PC-9 (cell line): ENCODE results near the gene MTHFD1L. TPM values are rescaled to one million over a fixed set of nuclear protein-coding genes. Genes with fewer than 3 reads are reported as not detected.

Experiments
- BruUV-seq: library from RNA; stranded (reverse); fragments of 400-500 nt; replicated peaks from 2 replicates; lab custom pipeline; 2021; lab: Mats Ljungman, UMichigan
- CTCF ChIA-PET: fragments of 300-600 bp; sonication (Branson Sonifier 250); formaldehyde crosslinking; loops from one replicate; lab custom pipeline; 2022; ENCODE audit warnings: antibody characterized with exemption; lab: Charles Lee
- POLR2A ChIA-PET: fragments of 300-600 bp; sonication (Branson Sonifier 250); formaldehyde crosslinking; loops from one replicate; lab custom pipeline; 2022; ENCODE audit warnings: antibody characterized with exemption; ENCODE audit not compliant: unreplicated experiment; lab: Charles Lee
- DNase-seq, 2 experiments: peaks; one replicate each; pipeline versions ENCODE4 v3.0.0 to v3.0.0-alpha.2; 2015 to 2022; ENCODE audit warnings: mixed read lengths in 1 of 2
- H2AFZ ChIP-seq: fragments of 200-600 bp; sonication (generic); 2 replicates; pipeline ENCODE4 v1.8.1; 2017; ENCODE audit warnings: antibody characterized with exemption
- H3F3A ChIP-seq: fragments of 200-600 bp; sonication (generic); 2 replicates; pipeline ENCODE4 v1.8.1; 2017; ENCODE audit warnings: antibody characterized with exemption, mild to moderate bottlenecking, low read depth; ENCODE audit not compliant: insufficient read depth
- H3K27ac ChIP-seq: fragments of 200-600 bp; sonication (generic); 2 replicates; pipeline ENCODE4 v1.6.1; 2016; ENCODE audit warnings: mixed run types
- H3K27me3 ChIP-seq: fragments of 200-600 bp; sonication (generic); 2 replicates; pipeline ENCODE4 v1.6.1; 2016; ENCODE audit warnings: low read depth, mixed run types; ENCODE audit not compliant: insufficient read depth
- H3K36me3 ChIP-seq: fragments of 200-600 bp; sonication (generic); 2 replicates; pipeline ENCODE4 v1.6.1; 2016; ENCODE audit warnings: low read depth, mixed run types
- H3K4me1 ChIP-seq: fragments of 200-600 bp; sonication (generic); replicated peaks from 2 replicates; pipeline ENCODE4 v1.6.1; 2016; ENCODE audit warnings: mixed run types; ENCODE audit not compliant: insufficient read depth
- H3K4me2 ChIP-seq: fragments of 200-600 bp; sonication (generic); 2 replicates; pipeline ENCODE4 v1.6.1; 2017; ENCODE audit warnings: mixed run types
- H3K4me3 ChIP-seq: fragments of 200-600 bp; sonication (generic); 2 replicates; pipeline ENCODE4 v1.6.1; 2016; ENCODE audit warnings: mixed run types
- H3K79me2 ChIP-seq: fragments of 200-600 bp; sonication (generic); 2 replicates; pipeline ENCODE4 v1.6.1; 2017; ENCODE audit warnings: low read depth, mixed run types
- H3K9me2 ChIP-seq: fragments of 200-600 bp; sonication (generic); 2 replicates; pipeline ENCODE4 v1.8.1; 2017; ENCODE audit warnings: mild to moderate bottlenecking; ENCODE audit not compliant: insufficient read depth
- H3K9me3 ChIP-seq: fragments of 200-600 bp; sonication (generic); 2 replicates; pipeline ENCODE4 v1.8.1; 2016; ENCODE audit warnings: low read depth; ENCODE audit not compliant: insufficient read depth
- H4K20me1 ChIP-seq: fragments of 200-600 bp; sonication (generic); 2 replicates; pipeline ENCODE4 v1.8.1; 2017; ENCODE audit not compliant: insufficient read depth
- EZH2 ChIP-seq: fragments of 200-600 bp; sonication (generic); IDR thresholded peaks from 2 replicates; pipeline ENCODE4 v1.8.0; 2017; ENCODE audit warnings: antibody characterized with exemption, low read depth
- intact Hi-C: fragments of 100-400 bp; cut with micrococcal nuclease; formaldehyde crosslinking; loops from one replicate; pipeline ENCODE4 v1.10.0; 2022; ENCODE audit not compliant: unreplicated experiment
- total RNA-seq: library from RNA; stranded (reverse); gene quantifications from 2 replicates; pipeline ENCODE4 v1.2.3, GENCODE V29; 2021
- TF ChIP-seq, protein P1 (sequence below): fragments of 200-600 bp; sonication (generic); conservative IDR thresholded peaks from 2 replicates; pipeline ENCODE4 v1.6.1; 2017; ENCODE audit warnings: mixed run types, antibody characterized with exemption, mild to moderate bottlenecking, moderate library complexity

The MTHFD1L gene
- total RNA-seq, 1 experiment from 2014 or later, result 53.3 TPM

DNA sequence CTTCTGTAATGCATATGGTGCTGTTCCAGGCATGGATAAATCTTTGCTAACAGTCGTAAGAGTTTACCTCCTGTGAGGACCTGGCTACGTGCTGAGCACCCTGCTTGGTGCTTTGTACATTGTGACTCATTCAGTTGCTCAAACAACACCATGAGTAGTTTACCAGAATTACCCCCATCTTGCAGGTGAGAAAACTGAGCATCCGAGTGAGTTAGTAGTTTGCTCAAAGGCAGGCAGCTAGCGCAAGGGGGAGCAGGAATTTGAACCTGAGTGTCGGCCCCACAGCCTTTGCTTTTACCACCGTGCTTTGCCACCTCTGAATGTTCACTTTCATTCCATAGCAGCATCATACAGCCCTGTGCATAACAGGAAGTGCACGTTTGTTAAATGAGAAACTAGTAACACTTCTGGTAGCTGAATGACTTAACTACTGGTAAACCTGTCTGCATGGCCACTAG lies 121.9 kb downstream of the MTHFD1L start:
- H3K4me3 ChIP-seq, result no peak overlapping the region
- DNase-seq, result no peak
- TF ChIP-seq, protein P1, sequence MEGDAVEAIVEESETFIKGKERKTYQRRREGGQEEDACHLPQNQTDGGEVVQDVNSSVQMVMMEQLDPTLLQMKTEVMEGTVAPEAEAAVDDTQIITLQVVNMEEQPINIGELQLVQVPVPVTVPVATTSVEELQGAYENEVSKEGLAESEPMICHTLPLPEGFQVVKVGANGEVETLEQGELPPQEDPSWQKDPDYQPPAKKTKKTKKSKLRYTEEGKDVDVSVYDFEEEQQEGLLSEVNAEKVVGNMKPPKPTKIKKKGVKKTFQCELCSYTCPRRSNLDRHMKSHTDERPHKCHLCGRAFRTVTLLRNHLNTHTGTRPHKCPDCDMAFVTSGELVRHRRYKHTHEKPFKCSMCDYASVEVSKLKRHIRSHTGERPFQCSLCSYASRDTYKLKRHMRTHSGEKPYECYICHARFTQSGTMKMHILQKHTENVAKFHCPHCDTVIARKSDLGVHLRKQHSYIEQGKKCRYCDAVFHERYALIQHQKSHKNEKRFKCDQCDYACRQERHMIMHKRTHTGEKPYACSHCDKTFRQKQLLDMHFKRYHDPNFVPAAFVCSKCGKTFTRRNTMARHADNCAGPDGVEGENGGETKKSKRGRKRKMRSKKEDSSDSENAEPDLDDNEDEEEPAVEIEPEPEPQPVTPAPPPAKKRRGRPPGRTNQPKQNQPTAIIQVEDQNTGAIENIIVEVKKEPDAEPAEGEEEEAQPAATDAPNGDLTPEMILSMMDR, result no peak
- no peak for TF ChIP-seq EZH2
- BruUV-seq, result no TSS peak
- H3F3A ChIP-seq, result no peaks in the 10 kb centered on the region; the same call in 1 of the 2 replicates
- H3K9me2 ChIP-seq, result no peaks in the 10 kb centered on the region
- no peak overlapping the region for H3K4me2 ChIP-seq
- ChIA-PET POLR2A (no interaction called here), CTCF (interaction anchor here (0.7 kb wide), 1 partner anchor 270 kb away, joined by 3 read pairs; no protein-coding TSS in a partner anchor)
- no peak overlapping the region for H3K27ac ChIP-seq
- no peaks in the 10 kb centered on the region for H3K9me3 ChIP-seq
- no peaks in the 10 kb centered on the region for H4K20me1 ChIP-seq
- no peaks in the 10 kb centered on the region for H3K27me3 ChIP-seq
- no peaks in the 10 kb centered on the region for H3K4me1 ChIP-seq
- intact Hi-C loops, result no loop called here
- 0 out of 2 replicates have a peak, but pooled peaks cover 3% of the 10 kb centered on the region for H3K36me3 ChIP-seq
- H3K79me2 ChIP-seq, result no peaks in the 10 kb centered on the region
- H2AFZ ChIP-seq, result no peak overlapping the region

DNA sequence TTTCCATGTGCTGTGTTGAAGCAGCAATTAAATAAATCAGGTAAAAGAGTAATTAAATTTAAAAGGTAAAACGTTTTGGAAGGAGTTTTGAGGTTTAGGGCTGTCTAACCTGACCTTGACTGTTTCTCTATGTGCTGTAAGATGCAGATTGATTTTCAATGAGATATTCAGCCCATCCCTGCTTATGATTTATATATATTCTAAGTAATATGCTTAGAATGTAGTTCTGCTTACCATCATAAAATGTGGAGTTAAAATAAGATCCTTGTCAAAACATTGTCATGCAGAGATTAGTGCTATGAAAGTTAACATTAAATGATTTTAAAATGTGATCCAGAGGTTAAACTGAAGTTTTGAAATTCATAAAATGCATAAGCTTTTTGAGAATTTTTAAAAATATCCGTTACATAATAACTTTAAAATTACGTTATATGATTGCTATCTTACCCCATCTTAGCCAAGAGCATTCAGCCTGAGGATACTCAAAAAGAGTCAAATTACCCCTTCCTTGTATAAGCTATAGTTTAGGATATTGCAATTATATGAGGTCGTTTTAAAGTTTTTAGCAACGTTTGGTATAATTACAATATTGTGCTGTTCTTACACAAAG lies 122.5 kb downstream of the MTHFD1L start:
- H3K4me2 ChIP-seq, result no peak overlapping the region

DNA sequence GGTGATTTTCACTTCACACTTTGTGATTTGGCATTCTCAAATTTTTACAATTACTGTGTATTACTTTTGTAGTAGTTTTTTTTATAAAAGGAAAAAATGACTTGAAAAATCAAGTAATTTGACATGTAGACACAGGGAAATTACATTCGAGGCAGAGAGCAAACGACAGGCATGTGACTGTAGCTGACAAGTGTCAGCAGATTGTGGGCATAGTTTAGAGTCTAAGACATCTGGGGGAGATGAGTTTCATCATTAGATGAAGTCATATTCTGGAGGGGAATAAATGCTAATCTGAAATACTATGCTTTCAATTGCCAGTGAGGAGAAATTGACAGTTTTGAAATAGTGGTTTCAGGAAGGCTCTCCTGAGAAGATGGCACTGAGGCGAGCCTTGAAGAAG lies 126.0 kb downstream of the MTHFD1L start:
- DNase-seq, result no peak
- Histone ChIP-seq H3K4me2 (no peak overlapping the region), H3F3A (no peaks in the 10 kb centered on the region; the same call in none of the 2 replicates), H3K4me3 (no peak overlapping the region), H4K20me1 (no peaks in the 10 kb centered on the region), H3K36me3 (peaks cover 12% of the 10 kb centered on the region; the same call in 1 of the 2 replicates), H3K79me2 (no peaks in the 10 kb centered on the region), H3K27ac (no peak overlapping the region), H3K27me3 (no peaks in the 10 kb centered on the region), H3K4me1 (no peaks in the 10 kb centered on the region), H3K9me2 (no peaks in the 10 kb centered on the region), H2AFZ (no peak overlapping the region), H3K9me3 (no peaks in the 10 kb centered on the region)
- POLR2A ChIA-PET, result no interaction called here
- TF ChIP-seq EZH2, result no peak
- TF ChIP-seq, protein P1, result no peak
- BruUV-seq, result no TSS peak
- intact Hi-C loops, result no loop called here
- CTCF ChIA-PET, result no interaction called here

More for the DNA sequence above, 122.5 kb downstream of the MTHFD1L start:
- ChIA-PET CTCF (no interaction called here), POLR2A (no interaction called here)
- no peak for DNase-seq
- H3K27me3 ChIP-seq, result no peaks in the 10 kb centered on the region
- no peak overlapping the region for H3K27ac ChIP-seq
- no peaks in the 10 kb centered on the region; the same call in 1 of the 2 replicates for H3F3A ChIP-seq
- intact Hi-C loops, result no loop called here
- H4K20me1 ChIP-seq, result no peaks in the 10 kb centered on the region
- H3K79me2 ChIP-seq, result no peaks in the 10 kb centered on the region
- 0 out of 2 replicates have a peak, but pooled peaks cover 3% of the 10 kb centered on the region for H3K36me3 ChIP-seq
- TF ChIP-seq, protein P1, result no peak
- TF ChIP-seq EZH2, result no peak
- no peak overlapping the region for H3K4me3 ChIP-seq
- H3K9me2 ChIP-seq, result no peaks in the 10 kb centered on the region
- no peak overlapping the region for H2AFZ ChIP-seq
- BruUV-seq, result no TSS peak
- no peaks in the 10 kb centered on the region for H3K4me1 ChIP-seq
- no peaks in the 10 kb centered on the region for H3K9me3 ChIP-seq
